ENCODE results near the gene DIPK1C.

DIPK1C gene

DNA sequence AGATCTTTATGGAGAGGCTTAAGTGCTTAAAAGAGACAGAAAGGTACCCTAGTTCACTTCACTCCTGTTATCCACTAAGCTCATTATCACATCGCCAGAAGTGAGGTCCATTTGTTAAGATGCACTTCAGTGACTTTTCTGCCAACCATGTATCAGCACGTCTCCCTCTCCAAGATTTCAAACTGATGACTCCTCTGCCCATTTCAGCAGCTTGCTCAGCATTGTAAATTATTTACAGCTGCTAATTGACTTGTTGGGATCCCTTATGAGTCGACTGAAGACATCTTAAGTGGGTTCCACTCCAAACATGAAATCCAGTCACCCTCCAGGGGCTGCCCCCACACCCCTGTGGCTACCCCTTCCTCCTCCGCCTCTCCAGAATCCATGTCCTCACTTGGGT, 37.3 kb downstream of the DIPK1C start:
- no peak for DNase-seq (ENCODE audit: low read depth, low spot score)

DNA sequence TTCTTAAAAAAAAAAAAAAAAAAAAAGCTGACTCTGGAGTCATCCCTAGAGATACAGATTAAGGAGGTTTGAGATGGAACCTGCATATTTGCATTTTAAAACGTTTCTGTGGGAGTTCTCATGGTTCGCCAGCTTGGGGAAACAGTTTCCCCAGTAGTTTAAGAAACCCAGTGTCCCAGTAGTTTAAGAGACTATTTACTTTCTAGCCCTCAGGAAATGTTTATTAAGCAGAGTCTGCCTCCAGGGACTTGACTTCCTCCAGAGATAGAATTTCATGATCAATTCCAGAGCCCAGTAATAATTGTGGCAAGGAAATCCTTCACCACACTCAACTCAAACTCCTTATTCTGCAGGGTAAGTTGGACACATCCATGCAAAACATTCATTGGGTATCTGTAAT, 39.1 kb downstream of the DIPK1C start:
- no peak for DNase-seq (ENCODE audit: low read depth, low spot score)

DNA sequence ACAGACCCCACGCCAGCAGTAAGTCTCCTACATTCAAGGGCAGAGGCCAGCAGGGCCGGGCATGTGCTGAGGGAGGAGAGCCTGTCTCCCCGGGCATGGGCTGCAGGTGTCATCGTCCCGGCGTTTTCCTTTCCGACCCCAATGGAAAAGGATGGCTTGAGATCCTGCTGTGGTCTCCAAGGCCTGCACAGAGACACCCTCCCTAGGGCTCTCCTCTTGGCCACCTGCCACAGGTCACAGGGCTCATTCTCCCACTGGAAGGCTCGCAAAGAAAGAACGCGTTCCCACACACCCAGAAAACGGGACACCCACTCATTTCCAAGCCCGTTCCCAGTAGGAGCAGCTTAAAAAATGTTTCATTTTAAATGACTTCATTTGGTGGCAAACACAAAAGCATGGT, 41.0 kb downstream of the DIPK1C start:
- no peak for DNase-seq (ENCODE audit: low read depth, low spot score)

DNA sequence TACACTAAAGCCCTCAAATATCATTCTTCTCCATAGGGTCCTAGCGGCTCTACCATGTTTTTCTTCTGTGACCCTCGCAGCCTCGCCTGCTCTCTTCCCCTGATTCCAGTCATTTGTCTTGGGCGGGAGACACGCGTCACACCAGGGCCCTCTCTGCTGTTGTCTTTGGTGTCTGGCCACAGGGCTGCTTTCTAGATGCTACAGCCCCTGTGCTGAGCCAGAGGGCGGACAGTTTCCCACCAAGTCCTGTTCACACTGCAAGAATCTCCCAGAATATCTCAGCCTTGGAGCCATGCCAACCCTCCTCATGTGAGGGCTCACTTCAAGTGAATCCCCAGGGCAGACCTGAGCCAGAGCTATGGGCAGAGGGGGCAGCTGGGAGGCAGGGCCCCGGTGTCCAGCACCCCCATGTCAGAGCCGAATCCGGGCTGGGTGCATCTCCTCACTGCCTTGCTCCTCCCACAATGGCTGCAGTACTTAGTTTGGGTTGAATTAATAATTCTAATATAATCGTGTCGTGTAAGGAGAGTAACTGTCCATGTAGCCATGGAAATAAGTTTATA, 42.1 kb downstream of the DIPK1C start:
- DNase-seq (ENCODE audit: low read depth, low spot score) = no peak

DNA sequence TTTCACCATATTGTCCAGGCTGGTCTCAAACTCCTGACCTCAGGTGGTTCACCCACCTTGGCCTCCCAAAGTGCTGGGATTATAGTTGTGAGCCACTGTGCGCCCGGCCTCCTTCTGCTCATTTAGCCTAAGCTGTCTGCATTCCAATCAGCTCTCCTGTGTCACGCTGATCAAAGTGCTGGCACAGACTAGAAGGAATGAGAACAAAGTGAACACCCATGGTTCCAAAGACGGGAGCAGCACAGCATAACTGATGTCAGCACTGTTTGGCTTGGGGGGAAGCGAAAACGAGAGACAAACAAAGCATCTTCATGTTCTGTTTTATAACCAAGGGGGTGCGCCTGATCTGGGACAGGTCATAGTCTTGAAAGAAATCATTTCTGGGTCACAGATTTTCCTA, 43.3 kb downstream of the DIPK1C start:
- no peak for DNase-seq (ENCODE audit: low read depth, low spot score)

DNA sequence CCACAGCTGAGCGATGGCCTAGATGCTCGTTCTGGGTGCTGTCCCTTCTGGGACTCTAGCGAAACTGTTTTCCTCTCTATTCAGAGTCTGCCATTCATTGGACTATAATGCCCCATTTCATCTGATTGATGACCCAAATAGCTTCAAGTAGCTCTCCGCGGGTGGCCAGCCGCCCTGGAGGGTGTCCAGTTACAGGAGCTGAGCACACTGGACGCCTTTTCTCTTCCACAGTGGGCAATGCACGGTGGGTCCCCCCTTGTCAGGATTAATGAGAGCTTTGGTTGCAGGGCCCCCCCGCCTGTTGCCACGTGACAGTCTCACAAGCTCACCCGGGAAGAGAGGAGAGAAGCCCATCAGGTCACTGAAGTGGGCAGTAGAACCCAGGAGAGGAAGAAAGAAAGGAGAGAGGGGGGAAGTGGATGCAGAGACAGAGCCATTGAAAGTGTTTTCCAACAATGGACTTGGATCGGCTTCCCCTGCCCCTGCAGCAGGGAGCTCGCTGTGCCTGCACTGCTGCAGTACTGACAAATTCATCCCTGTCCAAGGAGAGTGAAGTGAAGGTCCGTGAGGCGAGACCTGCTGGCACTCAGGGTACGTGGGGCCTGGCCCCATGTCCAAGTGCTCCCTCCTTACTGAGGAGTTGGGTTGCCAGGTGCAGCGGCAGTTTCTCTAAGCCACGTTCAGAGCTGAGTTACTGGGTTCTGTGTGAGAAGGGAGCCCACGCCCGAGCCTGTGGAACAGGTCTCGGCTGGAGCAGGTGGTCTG, 44.8 kb downstream of the DIPK1C start:
- no peak for DNase-seq (ENCODE audit: low read depth, low spot score)

DNA sequence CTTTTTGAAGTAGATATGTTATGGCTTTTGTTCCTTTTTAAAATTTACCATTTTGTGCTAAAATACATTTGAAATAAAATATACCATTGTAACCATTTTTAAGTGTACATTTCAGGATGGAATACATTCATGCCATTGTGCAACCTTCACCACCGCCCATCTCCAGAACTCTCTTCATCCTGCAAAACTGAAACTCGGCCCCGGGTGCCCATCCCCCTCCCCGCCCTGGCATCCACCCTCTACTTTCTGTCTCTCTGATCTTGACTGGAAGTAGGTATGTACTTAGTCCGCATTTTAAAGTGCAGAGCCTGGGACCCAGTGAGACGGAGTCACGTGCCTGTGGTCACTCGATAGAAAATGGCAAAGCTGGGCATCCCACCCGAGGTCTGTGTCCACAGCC, 45.6 kb downstream of the DIPK1C start:
- DNase-seq (ENCODE audit: low read depth, low spot score) = no peak

DNA sequence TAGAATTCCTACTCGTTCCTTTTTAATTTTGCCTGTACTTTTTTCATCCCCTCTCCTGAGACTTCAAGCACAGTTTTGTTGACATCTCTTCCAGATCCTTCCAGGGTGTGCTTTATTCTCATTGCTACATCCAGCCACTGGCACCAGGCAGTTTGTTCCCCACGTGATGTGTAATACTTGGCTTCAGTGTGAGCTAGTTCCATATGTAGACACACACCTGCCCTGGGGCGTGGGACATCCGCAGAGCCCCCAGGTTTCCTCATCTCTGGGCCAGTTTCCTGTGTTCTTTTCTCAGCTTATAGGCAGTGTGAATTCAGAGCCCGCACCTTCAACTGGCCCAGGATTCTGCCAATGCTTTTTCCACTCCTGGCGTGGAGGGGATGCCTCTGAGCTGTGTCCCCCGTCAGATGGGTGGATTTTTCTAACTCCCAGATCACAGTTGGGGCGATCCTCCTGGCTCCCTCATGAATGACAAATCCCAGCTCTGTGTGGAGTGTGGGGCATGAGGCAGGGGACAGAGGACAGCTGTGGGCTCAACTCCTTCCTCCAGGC, 46.6 kb downstream of the DIPK1C start:
- no peak for DNase-seq (ENCODE audit: low read depth, low spot score)

DNA sequence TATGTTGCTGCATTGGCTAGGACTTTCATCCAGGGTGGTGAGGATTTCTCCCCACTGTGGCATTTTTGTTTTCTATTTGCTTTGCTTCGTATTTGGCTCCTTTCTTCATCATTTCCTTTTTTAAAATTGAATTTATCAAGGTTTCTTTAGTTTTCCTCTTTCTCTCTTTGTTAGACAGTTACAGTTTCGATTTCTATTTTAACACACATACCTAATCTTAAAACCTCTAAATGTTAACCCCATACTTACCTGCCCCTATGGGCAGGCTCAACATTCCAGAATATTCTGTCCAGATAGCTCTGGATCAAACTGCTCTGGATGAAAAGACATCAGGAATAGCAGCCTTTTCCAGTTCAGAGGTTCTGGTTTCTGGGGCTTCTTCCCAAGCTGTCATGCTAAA, 49.2 kb downstream of the DIPK1C start:
- DNase-seq (ENCODE audit: low read depth, low spot score) = no peak

DNA sequence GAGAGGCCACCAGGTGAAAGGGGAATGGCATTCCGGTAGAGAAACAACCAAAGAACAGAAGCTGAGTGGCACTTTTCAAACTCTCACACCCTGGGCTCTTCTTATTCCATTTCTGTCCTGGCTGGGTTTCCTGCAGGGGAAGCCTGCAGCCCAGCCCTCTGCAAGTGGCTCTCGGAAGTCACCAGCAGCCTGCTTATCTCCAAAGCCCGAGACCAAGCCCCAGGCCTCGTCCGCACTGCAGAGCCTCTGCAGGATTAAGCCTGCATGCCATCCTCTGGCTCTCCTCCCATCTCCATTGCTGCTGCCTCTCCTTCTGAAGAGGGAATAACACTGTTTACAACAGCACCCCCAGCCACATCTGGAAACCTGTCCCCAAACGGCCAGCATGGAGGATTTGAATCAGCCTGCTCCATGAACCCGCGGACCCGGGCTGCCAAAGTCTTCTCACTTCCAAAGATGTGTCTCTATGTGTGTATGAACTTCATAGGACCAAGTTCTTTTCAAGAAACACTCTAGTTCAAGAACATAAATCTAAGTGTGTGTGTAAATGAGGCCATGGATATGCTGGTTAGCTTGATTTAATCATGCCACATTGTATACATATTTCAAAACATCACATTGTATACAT, 54.2 kb downstream of the DIPK1C start:
- no peak for DNase-seq (ENCODE audit: low read depth, low spot score)

DNA sequence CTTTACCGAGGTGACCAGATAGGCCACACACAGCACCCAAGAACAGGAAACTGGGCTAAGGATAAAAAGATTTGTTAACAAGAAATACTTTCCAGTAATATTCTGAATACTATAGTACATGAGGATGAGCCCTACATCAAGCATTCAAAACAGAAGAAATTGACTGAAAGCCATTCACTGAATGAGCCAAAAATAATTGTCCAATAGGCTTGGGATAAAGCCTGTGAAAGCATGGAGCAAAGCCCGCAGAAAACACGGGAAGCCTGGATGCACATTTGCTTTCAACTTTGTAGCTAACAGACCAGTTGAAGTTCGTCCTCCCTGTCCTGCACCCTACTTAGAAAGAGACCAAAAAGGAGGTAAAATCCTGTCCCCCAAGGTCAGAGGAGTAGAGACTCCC, 56.3 kb downstream of the DIPK1C start:
- DNase-seq (ENCODE audit: low read depth, low spot score) = no peak

DNA sequence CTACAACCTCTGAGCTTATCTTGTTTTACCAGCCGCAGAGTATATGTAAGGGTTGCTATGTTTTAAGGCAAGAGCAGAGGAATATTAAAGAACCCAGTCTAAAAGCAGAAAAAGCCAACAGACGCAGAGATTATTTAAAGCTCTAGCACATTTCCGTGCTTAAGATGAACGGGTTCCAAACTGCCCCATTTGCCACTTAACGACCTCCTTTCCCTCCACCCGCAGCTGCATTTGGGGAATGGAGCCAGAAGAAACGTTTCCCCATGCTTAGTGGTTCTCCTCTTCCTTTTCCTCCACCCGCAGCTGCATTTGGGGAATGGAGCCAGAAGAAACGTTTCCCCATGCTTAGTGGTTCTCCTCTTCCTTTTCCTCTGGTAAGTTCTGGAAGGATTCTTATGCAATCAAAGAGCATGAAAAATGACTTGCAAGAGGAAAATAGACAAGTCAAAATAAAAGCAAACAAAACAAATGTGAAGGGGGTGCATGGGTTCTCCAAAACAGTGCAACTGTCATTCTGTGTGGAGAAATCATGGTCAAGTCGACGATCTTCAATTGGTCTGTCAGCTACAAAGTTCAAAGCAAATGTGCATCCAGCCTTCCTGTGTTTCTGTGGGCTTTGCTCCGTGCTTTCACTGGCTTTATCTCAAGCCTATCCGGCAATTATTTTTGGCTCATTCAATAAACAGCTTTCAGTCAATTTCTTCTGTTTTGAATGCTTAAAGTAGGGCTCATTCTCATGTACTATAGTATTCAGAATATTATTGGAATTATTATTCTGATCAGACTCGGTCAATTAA, 57.8 kb downstream of the DIPK1C start:
- DNase-seq (ENCODE audit: low read depth, low spot score) = no peak

DNA sequence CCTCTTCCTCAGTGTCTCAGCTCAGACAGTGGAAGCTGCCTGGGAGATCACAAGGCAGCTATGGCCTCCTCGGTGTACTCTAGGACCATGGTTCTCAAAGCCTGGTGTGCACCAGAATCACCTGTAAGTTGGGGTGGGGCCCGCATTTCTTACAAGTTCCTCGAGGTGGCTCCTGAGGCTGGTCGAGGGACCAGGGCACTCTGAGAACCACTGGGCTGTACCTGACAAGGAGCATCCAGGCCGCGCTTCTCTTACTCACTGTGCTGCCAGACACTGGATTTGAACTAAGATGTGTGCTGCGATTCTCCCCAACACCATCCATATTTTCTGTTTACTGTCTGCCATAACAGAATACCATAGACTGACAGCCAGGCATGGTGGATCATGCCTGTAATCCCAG, 59.5 kb downstream of the DIPK1C start:
- no peak for DNase-seq (ENCODE audit: low read depth, low spot score)

DNA sequence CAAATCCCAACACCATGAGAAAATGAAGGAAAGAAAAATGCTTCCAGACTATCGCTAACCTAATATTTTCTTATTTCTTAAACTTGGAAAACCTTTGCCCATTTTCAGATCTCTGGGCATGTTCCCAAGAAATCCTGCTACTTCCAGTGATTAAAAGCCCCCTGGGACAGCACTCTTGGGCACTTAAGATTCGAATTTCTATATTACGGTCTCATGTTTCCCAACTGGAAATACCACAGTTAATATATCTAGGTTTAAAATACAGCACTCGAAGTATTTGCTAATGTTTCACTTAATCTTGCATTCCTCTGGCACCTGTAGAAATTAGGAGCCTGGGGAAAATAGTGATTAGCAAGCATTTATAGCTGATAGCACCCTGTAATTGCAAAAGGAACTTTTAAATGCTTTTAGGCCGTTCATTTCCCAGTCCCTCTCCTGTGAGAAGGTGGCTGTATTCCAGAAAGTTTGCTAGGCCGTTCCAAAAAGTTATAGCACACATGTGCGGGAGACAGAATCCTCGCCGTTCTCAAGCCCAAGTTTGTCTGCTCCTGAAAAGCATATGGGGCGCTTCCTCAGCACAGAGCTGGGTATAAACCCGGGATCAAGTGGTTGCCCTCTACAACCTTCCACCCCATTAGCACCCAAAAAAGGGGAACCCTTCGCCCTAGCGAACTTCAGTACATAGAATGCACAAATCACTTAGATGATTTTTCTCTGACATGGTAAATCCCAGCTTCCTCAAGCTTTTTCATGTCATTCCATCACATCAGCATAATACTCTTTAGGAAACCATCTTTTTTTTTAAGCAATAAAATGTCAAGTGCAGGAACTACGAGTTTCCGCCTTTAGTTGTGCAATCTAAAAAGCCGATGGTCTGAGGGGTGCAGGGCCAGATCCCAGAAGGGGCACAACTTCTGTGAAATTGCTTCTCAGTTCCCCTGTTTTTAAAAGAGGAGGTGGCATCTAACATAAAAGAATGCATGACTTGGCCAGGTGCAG, 60.6 kb downstream of the DIPK1C start:
- DNase-seq (ENCODE audit: low read depth, low spot score) = no peak

DNA sequence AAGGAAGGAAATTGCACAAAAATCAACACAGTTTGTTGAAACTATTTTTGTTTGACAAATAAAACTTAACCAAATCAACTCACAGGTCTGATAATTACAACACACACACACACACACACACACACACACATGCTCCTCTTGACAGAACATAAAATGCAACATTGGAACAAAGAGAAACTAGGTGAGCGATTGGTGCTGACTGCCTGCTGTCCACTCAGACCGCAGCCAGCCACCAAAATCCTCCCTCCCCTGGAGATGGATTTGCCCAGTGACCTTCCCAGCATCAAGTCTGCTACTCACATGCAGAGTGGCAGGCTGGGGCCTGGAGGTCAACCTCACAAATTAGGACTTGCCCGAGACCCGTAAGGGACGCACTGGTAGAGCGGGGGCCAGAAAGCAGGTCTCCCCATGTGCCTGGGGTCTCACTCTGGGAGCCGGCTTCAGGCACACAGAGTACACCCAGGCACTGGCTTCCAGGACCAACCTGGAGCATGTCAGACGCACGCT, 61.4 kb downstream of the DIPK1C start:
- DNase-seq (ENCODE audit: low read depth, low spot score) = no peak

DNA sequence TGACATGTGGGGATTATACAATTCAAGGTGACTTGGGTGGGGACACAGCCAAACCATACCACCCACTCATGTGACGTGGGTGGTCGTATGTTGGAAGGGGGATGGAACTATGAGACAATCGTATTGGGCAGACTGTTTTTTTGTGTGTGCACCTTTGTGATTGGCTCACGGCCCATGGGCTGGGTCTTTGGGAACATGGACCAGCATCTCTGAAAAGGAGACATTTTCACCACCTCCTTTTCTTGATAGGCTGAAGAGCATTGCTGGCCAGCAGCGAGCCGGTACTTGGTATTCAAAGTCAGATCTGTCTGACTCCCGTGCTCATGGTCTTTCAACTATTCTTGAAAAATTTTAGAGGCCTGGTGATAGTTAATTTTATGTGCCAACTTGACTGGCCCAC, 62.1 kb downstream of the DIPK1C start:
- DNase-seq (ENCODE audit: low read depth, low spot score) = no peak

DNA sequence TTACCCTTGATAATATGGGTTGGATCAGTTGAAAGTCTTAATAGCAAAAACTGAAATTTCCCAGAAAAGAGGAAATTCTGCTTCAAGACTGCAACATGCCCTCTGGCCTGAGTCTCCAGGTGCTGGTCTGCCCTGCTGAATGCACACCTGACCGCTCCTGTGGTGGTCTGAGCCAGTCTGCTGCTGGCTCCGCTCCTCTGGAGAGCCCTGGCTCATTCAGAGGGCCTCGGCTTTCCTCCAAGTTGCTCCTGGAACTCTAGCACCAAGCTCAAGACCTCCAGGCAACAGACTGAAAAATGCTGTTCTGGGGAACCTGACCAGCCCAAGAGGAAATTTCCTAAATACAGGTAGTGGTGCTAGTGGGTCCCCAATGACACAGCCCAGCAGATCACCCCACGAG, 64.8 kb downstream of the DIPK1C start:
- no peak for DNase-seq (ENCODE audit: low read depth, low spot score)

DNA sequence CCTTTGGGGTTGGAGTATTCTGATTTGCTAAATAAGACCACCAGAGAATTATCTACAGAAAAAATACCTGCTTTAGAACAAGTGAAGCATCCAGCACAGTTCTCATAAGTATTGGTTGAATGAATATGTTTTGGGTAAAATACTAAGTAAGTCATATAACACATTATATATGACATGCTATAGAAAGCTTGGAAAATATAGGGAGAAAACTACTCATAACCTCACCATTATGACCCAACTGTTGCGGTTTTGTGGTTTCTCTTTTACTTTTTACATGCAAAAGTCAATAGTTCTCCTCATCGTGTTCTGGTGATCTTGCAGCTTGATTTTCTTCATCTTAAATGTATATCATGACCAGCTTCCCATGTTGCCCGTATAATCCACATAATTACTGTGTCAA, 66.2 kb downstream of the DIPK1C start:
- DNase-seq (ENCODE audit: low read depth, low spot score) = no peak

DNA sequence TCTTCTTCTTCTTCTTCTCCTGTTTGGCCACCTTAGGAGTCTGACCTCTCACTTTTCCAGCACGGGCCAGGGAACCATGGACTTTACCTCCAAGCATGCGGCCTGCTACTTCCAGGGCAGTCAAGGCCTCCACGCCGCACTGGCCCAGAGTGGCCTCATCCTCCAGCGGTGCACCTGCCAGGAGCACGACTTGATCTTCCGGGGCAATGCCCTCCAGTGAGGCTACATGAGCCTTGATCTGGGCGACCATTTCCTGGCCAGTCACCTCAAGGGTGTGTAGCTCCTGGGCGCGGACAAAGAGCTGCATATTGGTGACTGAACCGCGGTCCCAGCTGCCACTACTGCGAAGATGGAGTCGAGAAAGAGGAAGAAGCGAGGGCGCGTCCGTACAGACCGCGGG, 67.1 kb downstream of the DIPK1C start:
- no peak for DNase-seq (ENCODE audit: low read depth, low spot score)

DNA sequence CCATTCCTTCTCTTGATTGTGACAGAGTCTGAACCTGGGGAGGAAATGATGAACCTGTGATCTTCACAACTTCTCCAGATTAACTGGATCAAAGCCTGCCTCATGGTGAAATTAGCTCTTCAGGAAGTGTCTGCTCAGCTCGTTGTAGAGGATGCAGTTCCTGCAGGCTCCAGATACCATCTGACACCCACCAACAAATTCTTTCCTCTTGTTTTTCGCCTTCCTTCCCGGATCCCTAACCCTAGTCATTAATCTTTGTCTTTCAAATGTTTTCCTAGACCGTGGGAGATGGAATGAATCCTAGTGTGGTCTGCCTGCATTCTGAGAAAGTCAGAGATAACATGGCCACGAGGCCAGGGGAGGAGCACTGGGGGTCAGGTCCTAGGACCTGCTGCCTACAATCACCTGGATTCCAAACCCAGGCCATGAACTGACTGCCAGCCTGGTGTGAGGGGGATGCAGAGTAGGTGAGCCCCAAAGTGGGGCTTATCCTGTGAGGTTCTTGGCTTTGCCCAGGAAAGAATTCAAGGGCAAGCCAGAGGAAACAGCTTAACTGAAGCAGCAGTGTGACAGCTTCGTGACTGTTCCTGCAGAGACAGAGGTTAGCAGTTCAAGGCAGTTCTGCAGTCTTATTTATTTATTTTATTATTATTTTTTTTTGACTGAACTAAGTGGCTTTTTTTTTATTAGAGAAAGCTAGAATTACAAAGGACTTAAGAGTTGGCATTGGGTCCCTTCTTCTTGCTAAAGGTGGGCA, 67.8 kb downstream of the DIPK1C start:
- DNase-seq (ENCODE audit: low read depth, low spot score) = no peak

All from activated naive CD8-positive, alpha-beta T cell treated with anti-CD3 and anti-CD28 coated beads, Interleukin-2, amount 50 U/mL, for 16 hours (primary cell).